ENCODE data around the gene TSHB.

The TSHB gene

DNA sequence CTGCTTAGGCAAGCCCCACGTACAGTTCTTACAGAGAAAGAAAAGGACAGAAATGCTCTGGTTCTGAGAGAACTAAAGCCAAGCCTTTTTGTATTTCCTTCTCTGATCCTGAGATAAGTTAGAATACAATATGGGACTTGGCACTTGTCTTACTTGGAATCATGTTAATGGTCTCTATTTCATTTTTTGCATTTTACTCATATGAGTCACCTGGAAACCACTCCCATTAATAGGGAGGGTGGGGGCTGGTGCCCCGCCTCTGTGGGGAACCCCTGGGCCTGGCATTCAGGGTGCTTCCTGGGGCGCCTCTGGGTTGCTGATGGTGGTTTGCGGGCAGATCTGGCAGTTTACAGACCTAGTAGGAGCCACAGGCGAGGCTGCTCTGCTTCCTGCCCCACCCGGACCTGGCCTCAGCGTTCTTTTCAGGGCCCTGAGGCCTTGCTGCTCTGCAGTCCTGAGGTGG lies 32.9 kb downstream of the TSHB start:
- peak; percentile 71 for DNase-seq

- no peak for DNase-seq
Measured at GRCh38 chr1:115063228-115063901, 33.7 kb downstream of the TSHB start.

DNA sequence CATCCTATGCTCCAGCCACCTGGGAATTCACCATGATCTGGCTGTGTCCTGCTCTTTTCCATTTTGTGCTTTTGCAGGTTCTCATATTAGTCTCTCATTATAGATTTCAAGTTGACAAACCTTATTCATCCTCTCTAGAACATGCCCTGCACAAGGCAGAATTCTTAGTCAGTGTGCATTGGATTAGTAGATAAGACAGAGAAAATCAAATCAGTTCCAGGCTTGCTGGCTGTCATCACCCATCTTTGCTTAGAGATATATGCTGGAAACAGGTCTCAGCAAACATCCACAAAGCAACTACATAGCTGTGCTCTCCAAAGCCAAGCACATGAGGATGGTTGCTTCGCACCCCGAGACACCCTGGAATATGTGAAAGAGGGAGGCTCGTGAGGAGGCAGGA lies 34.8 kb downstream of the TSHB start:
- no peak for DNase-seq

DNA sequence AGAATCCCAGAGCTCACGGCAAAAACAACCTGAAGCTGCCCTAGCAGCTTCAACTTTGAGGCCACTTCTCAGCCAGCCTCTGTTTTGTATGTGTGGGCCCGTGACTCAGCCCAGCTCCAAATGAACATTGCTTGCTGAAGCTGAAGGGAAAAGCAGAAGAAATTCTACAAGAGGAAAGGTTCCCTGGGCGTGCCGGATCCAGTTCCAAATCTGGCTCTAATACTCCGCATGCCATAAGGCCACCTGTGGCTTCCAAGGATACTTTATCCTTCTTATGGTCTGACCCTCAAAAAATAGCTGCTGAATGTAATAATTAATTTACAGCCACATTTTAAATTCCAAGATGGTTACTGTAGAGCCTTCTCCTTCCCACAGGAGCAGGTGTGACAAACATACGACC lies 35.4 kb downstream of the TSHB start:
- DNase-seq = no peak

- DNase-seq = peak; percentile 27
Measured at GRCh38 chr1:115067161-115067859, 37.7 kb downstream of the TSHB start.

DNA sequence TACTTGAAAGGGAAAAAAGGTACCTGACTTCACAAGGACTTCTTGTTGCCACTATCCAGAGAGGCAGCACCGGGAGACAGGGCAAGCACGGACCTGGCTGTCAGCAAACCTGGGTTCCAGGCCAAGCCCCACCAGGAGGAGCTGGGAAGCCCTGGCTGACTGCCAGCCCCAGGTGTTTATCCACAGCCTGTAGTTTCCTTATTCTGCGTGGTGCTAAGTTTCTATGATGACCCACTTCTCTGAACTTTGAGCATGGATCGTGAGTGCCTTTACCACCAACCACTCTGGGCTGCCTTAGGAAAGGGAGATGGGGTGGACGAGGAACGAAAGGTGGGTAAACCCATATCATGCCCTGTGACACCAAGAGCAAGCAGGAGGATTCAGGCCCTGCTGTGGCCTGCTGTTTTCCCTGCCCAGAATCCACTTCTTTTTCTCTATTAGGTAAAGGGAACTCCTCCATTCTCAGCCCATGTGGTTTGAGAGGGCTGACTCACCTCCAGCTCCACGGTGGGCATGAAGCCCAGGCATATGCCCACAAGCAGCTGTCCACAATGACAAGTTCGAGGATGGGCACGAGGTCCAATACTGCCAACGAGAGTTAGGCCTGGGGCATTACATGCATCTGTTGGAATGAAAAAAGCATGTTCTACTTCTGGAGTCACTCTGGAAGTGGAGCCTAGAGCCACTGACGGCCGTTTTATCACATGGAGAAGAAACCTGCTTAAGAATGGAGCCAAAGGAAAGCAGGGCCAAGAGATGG lies 39.4 kb downstream of the TSHB start:
- peak; percentile 71 for DNase-seq

- no peak for DNase-seq
Measured at GRCh38 chr1:115069659-115070308, 40.2 kb downstream of the TSHB start.

- DNase-seq = no peak
Measured at GRCh38 chr1:115071012-115071664, 41.5 kb downstream of the TSHB start.

DNA sequence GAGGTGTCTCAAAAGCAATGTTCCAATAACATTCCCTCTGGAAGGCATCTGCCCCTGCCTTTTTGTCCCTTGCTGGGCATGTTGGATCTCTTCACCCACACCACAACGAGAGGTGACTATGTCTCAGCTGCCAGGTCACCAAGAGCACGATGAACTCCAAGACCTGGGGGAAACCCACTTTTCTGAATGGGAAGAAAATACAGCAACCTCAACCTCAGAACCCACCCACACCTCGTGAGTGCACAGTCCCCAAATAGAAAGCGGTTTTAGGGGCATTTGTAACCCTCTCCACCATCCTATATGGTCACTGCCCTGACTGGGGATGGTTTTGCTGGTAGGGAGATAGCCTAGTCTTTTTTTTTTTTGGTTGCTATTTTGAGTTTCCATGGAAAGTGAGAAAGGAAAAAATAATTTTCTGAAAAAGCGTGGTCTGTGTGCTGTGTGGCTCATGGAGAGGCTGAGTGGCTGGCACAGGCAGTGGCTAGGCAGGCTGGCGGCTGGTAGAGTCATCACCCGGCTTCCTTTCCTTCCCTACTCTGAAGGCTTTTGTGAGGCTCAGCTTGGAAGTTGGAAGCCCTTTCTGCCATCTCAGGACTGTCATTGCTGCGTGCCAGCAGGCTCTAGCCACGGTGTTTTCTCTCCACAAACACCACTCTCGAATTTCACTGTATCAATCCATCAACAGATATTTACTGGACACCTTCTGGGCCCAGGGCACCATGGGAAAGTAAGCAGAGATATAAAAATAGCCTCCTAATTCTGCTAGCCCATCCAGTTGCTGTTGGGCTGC lies 43.9 kb downstream of the TSHB start:
- no peak for DNase-seq

GRCh38 chr1:115074839-115075534 lies 45.4 kb downstream of the TSHB start:
- DNase-seq = no peak

GRCh38 chr1:115076384-115076915 lies 46.8 kb downstream of the TSHB start:
- no peak for DNase-seq

DNA sequence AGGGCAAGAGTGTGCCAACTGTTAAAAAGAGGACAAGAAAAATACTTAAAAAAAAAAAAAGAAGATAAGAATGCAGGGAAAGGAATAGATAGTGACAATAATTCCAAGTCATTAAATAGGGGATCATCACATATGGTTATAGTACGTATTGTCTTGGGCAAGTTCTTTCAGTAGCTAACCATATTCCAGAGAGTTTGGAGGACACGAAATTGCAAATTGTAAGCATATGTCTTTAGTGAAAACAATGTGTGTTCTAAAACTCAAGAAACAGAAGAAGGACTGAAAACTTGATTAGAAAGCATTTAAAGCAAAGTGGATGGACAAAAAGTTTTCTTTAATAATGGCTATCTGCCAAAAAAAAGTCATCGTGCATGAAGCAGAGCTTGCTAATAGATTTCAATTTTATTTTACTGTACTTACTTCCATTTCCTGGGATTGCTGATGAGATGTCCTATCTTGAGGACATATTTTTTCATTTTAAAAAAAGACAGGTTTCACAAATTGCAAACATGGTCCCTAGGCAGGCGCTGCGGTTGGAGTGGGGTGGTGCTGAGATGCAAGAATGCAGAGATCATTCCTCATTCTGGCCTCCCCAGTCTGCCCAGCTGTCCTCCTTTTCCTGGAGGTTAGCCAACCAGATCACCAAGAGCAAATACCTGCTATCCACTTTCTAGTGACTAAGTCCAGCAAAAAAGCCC lies 47.8 kb downstream of the TSHB start:
- DNase-seq = no peak

- no peak for DNase-seq
Measured at GRCh38 chr1:115077984-115078330, 48.3 kb downstream of the TSHB start.

DNA sequence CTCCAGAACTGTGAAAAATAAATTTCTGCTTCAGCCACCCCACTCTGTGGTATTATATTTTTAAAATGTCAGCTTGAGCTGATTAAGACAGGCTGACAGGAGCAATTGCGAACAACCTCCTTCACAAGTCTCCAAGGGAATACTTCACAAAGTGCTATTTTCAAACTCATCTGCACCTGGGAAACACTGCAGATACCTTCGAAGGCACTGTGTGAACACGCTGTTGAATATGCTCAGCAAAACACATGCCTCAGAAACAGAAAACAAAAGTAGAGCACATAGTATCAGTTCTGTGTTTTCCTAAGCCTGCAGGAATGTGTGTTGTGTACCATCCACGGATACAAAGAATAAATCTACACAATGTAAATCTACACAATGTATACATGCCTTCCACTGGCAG lies 49.1 kb downstream of the TSHB start:
- no peak for DNase-seq

DNA sequence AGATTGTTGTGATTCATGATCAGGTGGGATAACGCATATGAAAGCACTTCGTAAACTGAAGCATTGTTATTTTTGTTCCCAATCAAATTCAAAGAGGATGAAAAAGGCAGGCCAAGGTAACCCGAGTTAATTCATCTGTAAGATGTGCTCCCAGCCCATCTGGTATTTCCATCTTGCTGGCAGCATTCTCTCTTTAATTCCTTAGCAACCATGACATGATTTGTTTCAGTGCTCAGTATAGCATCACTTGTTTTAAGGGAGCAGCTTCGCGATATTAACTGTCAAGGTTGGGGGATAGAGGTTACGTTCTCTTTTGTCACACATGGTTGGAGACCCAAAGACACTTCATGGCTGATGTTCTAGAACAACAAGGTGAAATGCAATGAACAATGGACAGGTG lies 53.3 kb downstream of the TSHB start:
- DNase-seq = no peak

Measured in T1000 (cell line).